H1 (cell line): ENCODE measurements around the gene CERS1. TPM values are rescaled to one million over a fixed set of nuclear protein-coding genes. Genes with fewer than 3 reads are reported as not detected.

Experiments
- CTCF ChIA-PET: fragments of 300-600 bp; sonication (Branson Sonifier 250); formaldehyde crosslinking; loops from one replicate; lab custom pipeline; 2021; ENCODE audit not compliant: partially characterized antibody; lab: Charles Lee
- POLR2A ChIA-PET: fragments of 300-600 bp; sonication (Branson Sonifier 250); formaldehyde crosslinking; loops from one replicate; lab custom pipeline; 2021; ENCODE audit warnings: inconsistent platforms; ENCODE audit not compliant: partially characterized antibody; lab: Charles Lee
- DNase-seq, 2 experiments: peaks; one replicate each; pipeline versions ENCODE4 v3.0.0 to v3.0.0-alpha.2; 2010 to 2022; ENCODE audit warnings: low spot score in 2 of 2, low read depth in 1 of 2, mixed read lengths in 1 of 2
- FAIRE-seq: peaks from 2 replicates; lab custom pipeline; 2011; peaks lifted over from hg19 to GRCh38; lab: Jason Lieb, UNC
- H2AFZ ChIP-seq: 2 replicates; pipeline ENCODE4 v1.8.1; 2012; ENCODE audit warnings: low read length, inconsistent platforms
- H2AK5ac ChIP-seq: 2 replicates; pipeline ENCODE4 v1.6.1; 2013; ENCODE audit warnings: low read depth, low read length
- H2BK120ac ChIP-seq: replicated peaks from 2 replicates; pipeline ENCODE3; 2013; ENCODE audit warnings: low read depth, low read length, inconsistent platforms
- H2BK12ac ChIP-seq: 2 replicates; pipeline ENCODE4 v1.6.1; 2013; ENCODE audit warnings: low read depth, low read length
- H2BK15ac ChIP-seq: 2 replicates; pipeline ENCODE4 v1.6.1; 2013; ENCODE audit warnings: low read length
- H2BK20ac ChIP-seq: 2 replicates; pipeline ENCODE4 v1.6.1; 2013; ENCODE audit warnings: low read length
- H2BK5ac ChIP-seq: 2 replicates; pipeline ENCODE4 v1.6.1; 2013; ENCODE audit warnings: low read depth, low read length
- H3K14ac ChIP-seq: 2 replicates; pipeline ENCODE4 v1.6.1; 2013; ENCODE audit warnings: inconsistent platforms; ENCODE audit not compliant: insufficient read length
- H3K18ac ChIP-seq: 2 replicates; pipeline ENCODE4 v1.6.1; 2013; ENCODE audit warnings: low read length; ENCODE audit errors: extremely low read depth
- H3K23ac ChIP-seq: 2 replicates; pipeline ENCODE4 v1.6.1; 2013; ENCODE audit warnings: inconsistent platforms; ENCODE audit not compliant: insufficient read length
- H3K23me2 ChIP-seq: 2 replicates; pipeline ENCODE4 v1.6.1; 2013; ENCODE audit warnings: low read depth, low read length
- H3K27ac ChIP-seq: 2 replicates; pipeline ENCODE4 v1.6.1; 2011; ENCODE audit warnings: low read depth, low read length, inconsistent platforms
- H3K27me3 ChIP-seq, 4 experiments: replicated peaks in 1 of 4; 1 replicate in 1 of 4; 2 replicates in 3 of 4; pipeline versions ENCODE4 v1.6.1 to v1.8.1; 2011 to 2013; ENCODE audit warnings: low read length in 3 of 4, mild to moderate bottlenecking in 3 of 4, inconsistent platforms in 2 of 4, mixed read lengths in 2 of 4, moderate library complexity in 1 of 4; ENCODE audit not compliant: control insufficient read depth in 3 of 4, insufficient read depth in 3 of 4; ENCODE audit errors: extremely low read depth in 1 of 4
- H3K36me3 ChIP-seq, 4 experiments: 2 replicates each; pipeline versions ENCODE4 v1.6.1 to v1.8.1; 2011 to 2013; ENCODE audit warnings: mild to moderate bottlenecking in 4 of 4, low read length in 3 of 4, moderate library complexity in 2 of 4, control low read depth in 1 of 4, inconsistent platforms in 1 of 4; ENCODE audit not compliant: insufficient read depth in 4 of 4, control insufficient read depth in 2 of 4
- H3K4ac ChIP-seq: replicated peaks from 2 replicates; pipeline ENCODE3; 2013; ENCODE audit warnings: low read length, low read depth, mixed read lengths, inconsistent platforms; ENCODE audit not compliant: insufficient read length
- H3K4me1 ChIP-seq, 4 experiments: replicated peaks in 1 of 4; 1 replicate in 1 of 4; 2 replicates in 3 of 4; pipeline versions ENCODE4 v1.6.1 to v1.8.1; 2011 to 2013; ENCODE audit warnings: low read length in 3 of 4, inconsistent platforms in 2 of 4, mixed read lengths in 1 of 4; ENCODE audit not compliant: insufficient read depth in 4 of 4, control insufficient read depth in 3 of 4
- H3K4me2 ChIP-seq, 2 experiments: 2 replicates each; pipeline versions ENCODE4 v1.6.1 to v1.8.1; 2011 to 2013; ENCODE audit warnings: low read depth in 2 of 2, low read length in 2 of 2, control low read depth in 1 of 2, inconsistent platforms in 1 of 2, mild to moderate bottlenecking in 1 of 2; ENCODE audit not compliant: insufficient read depth in 1 of 2
- H3K4me3 ChIP-seq, 4 experiments: fragments of 200-600, 300-600 bp in 1 of 4; sonication (generic), shearing (Covaris generic), sonication (Bioruptor Twin) in 1 of 4; 2 replicates each; pipeline versions ENCODE4 v1.5.1 to v1.8.1; 2011 to 2016; ENCODE audit warnings: low read length in 4 of 4, low read depth in 3 of 4, control low read depth in 2 of 4, inconsistent platforms in 2 of 4, mild to moderate bottlenecking in 2 of 4, mixed read lengths in 1 of 4, moderate library complexity in 1 of 4; ENCODE audit not compliant: insufficient read depth in 2 of 4; ENCODE audit errors: extremely low read depth in 1 of 4
- H3K56ac ChIP-seq: replicated peaks from 2 replicates; pipeline ENCODE3; 2013; ENCODE audit warnings: low read depth, mild to moderate bottlenecking, mixed read lengths, low read length, inconsistent platforms; ENCODE audit not compliant: insufficient read length
- H3K79me1 ChIP-seq: 2 replicates; pipeline ENCODE4 v1.6.1; 2013; ENCODE audit warnings: low read depth, low read length, control low read depth
- H3K79me2 ChIP-seq, 2 experiments: 2 replicates each; pipeline versions ENCODE4 v1.6.1 to v1.8.1; 2012 to 2013; ENCODE audit warnings: low read length in 2 of 2, mild to moderate bottlenecking in 2 of 2, inconsistent platforms in 1 of 2; ENCODE audit not compliant: insufficient read depth in 2 of 2, control insufficient read depth in 1 of 2
- H3K9ac ChIP-seq, 4 experiments: replicated peaks in 1 of 4; 1 replicate in 1 of 4; 2 replicates in 3 of 4; pipeline versions ENCODE4 v1.6.1 to v1.8.1; 2011 to 2013; ENCODE audit warnings: low read depth in 3 of 4, low read length in 3 of 4, control low read depth in 2 of 4, mild to moderate bottlenecking in 2 of 4, moderate library complexity in 2 of 4, inconsistent platforms in 1 of 4; ENCODE audit errors: extremely low read depth in 1 of 4
- H3K9me3 ChIP-seq, 2 experiments: 2 replicates each; pipeline versions ENCODE4 v1.6.1 to v1.8.1; 2012 to 2013; ENCODE audit warnings: mild to moderate bottlenecking in 2 of 2, moderate library complexity in 2 of 2, control low read depth in 1 of 2, inconsistent platforms in 1 of 2, low read depth in 1 of 2, low read length in 1 of 2, mixed read lengths in 1 of 2; ENCODE audit not compliant: insufficient read depth in 2 of 2
- H4K20me1 ChIP-seq, 2 experiments: replicated peaks in 1 of 2; 2 replicates each; pipeline versions ENCODE3 to v1.8.1; 2011 to 2013; ENCODE audit warnings: inconsistent platforms in 2 of 2, low read length in 2 of 2, mild to moderate bottlenecking in 1 of 2; ENCODE audit not compliant: insufficient read depth in 2 of 2, control insufficient read depth in 1 of 2
- H4K5ac ChIP-seq: 2 replicates; pipeline ENCODE4 v1.6.1; 2013; ENCODE audit warnings: low read length, low read depth, mixed read lengths, inconsistent platforms; ENCODE audit not compliant: insufficient read length
- H4K8ac ChIP-seq: 2 replicates; pipeline ENCODE4 v1.8.0; 2013; ENCODE audit warnings: mild to moderate bottlenecking, moderate library complexity, low read length, inconsistent platforms; ENCODE audit not compliant: insufficient read depth; ENCODE audit errors: extremely low read depth
- H4K91ac ChIP-seq: replicated peaks from 2 replicates; pipeline ENCODE3; 2013; ENCODE audit warnings: low read length, mixed read lengths, inconsistent platforms; ENCODE audit not compliant: insufficient read length
- BACH1 ChIP-seq: IDR thresholded peaks from 2 replicates; pipeline ENCODE4 v1.6.1; 2012; ENCODE audit warnings: low read length, improper control_type of control experiment
- CHD1 ChIP-seq: IDR thresholded peaks from 2 replicates; pipeline ENCODE4 v1.6.1; 2012; ENCODE audit warnings: low read depth, low read length, improper control_type of control experiment
- CREB1 ChIP-seq: IDR thresholded peaks from 2 replicates; pipeline ENCODE4 v1.6.1; 2012; ENCODE audit warnings: inconsistent platforms
- EGR1 ChIP-seq: IDR thresholded peaks from 2 replicates; pipeline ENCODE4 v1.6.1; 2011; ENCODE audit warnings: low read depth, low read length, borderline replicate concordance
- HDAC2 ChIP-seq, 2 experiments: fragments of 300-600 bp in 1 of 2; sonication (generic) in 1 of 2; IDR thresholded peaks; 2 replicates each; pipeline ENCODE4 v1.6.1; 2011 to 2012; ENCODE audit warnings: low read depth in 2 of 2, low read length in 2 of 2, mild to moderate bottlenecking in 2 of 2, moderate library complexity in 2 of 2, borderline replicate concordance in 1 of 2, inconsistent platforms in 1 of 2
- KDM4A ChIP-seq: IDR thresholded peaks from one replicate; pipeline ENCODE4 v1.7.1; 2012; ENCODE audit warnings: low read depth, mild to moderate bottlenecking, moderate library complexity, low read length, inconsistent platforms; ENCODE audit not compliant: severe bottlenecking
- MAX ChIP-seq: IDR thresholded peaks from 2 replicates; pipeline ENCODE4 v1.6.1; 2012; ENCODE audit warnings: inconsistent platforms
- NANOG ChIP-seq: IDR thresholded peaks from 2 replicates; pipeline ENCODE4 v1.6.1; 2011; ENCODE audit warnings: low read length, low read depth, mild to moderate bottlenecking, inconsistent platforms; ENCODE audit not compliant: insufficient read depth, poor library complexity, severe bottlenecking
- NRF1 ChIP-seq: IDR thresholded peaks from 2 replicates; pipeline ENCODE4 v1.6.1; 2011; ENCODE audit warnings: mild to moderate bottlenecking, low read depth, low read length, improper control_type of control experiment
- POLR2A ChIP-seq, 2 experiments: IDR thresholded peaks; 1 replicate in 1 of 2; 2 replicates in 1 of 2; pipeline ENCODE4 v1.6.1; 2011; ENCODE audit warnings: low read depth in 2 of 2, low read length in 2 of 2, mild to moderate bottlenecking in 2 of 2; ENCODE audit errors: control extremely low read depth in 1 of 2
- RBBP5 ChIP-seq: IDR thresholded peaks from 2 replicates; pipeline ENCODE4 v1.7.1; 2012; ENCODE audit warnings: low read depth, mild to moderate bottlenecking, inconsistent platforms, low read length, moderate library complexity, borderline replicate concordance
- SP4 ChIP-seq: IDR thresholded peaks from 2 replicates; pipeline ENCODE4 v1.6.1; 2012; ENCODE audit warnings: low read length, inconsistent platforms
- WGBS, 2 experiments: shearing (Covaris generic) in 1 of 2; methylation state at CpG; one replicate each; pipeline versions ENCODE4 v1.1.6 to v1.1.7; 2013 to 2015; ENCODE audit warnings: low lambda C conversion rate in 2 of 2, mixed read lengths in 2 of 2, inconsistent platforms in 1 of 2, low coverage in 1 of 2, missing lambda C conversion rate in 1 of 2; ENCODE audit not compliant: insufficient replicate concordance in 2 of 2, insufficient coverage in 1 of 2, insufficient read length in 1 of 2; ENCODE audit errors: extremely low coverage in 1 of 2, missing lambda C conversion rate in 1 of 2; 5-methylcytosine and 5-hydroxymethylcytosine counted together
- polyA plus RNA-seq, 7 experiments: library from polyadenylated mRNA; depleted of rRNA in 3 of 7; stranded (reverse) in 5 of 7; unstranded in 2 of 7; fragments of >200 nt in 5 of 7; fragments of 200-250 nt in 2 of 7; gene quantifications; 1 replicate in 5 of 7; 2 replicates in 1 of 7; 4 replicates in 1 of 7; pipeline versions ENCODE4 v1.2.1 to v1.2.3, GENCODE V29; 2011 to 2013; ENCODE audit warnings: missing spikeins in 2 of 7, mixed read lengths in 2 of 7
- total RNA-seq: library from RNA; stranded (reverse); fragmentation: NEBNext Ultra II Directional; extraction: Animal tissue kit (Norgen Biotek cat#: 25700); gene quantifications from 2 replicates; pipeline ENCODE4 v1.2.1, GENCODE V29; 2021
- TF ChIP-seq, protein P1 (sequence below): IDR thresholded peaks from 2 replicates; pipeline ENCODE4 v1.6.1; 2011; ENCODE audit warnings: low read length, improper control_type of control experiment

CERS1 gene
- total and polyA plus RNA-seq, 2 of the 8 experiments (the other 6 are each of a cell fraction or from before 2014, with no cell fraction given), result 18.6 to 51.0 TPM

- Histone ChIP-seq H4K8ac (no peak overlapping the region), H3K23me2 (peaks cover 11% of the 10 kb centered on the region), H4K91ac (no peak overlapping the region), H3K9ac (no peak overlapping the region), H3K4me1 (peaks cover 3 to 11% (median 3%) of the 10 kb centered on the region in 4 experiments; a peak in 6 of 7 replicates), H4K20me1 (peaks cover 12% of the 10 kb centered on the region in 2 experiments), H2BK5ac (no peak overlapping the region), H3K23ac (no peak overlapping the region), H2BK15ac (no peak overlapping the region), H2BK120ac (no peak overlapping the region), H3K14ac (no peak overlapping the region), H2BK20ac (no peak overlapping the region), H3K4me2 (no peak overlapping the region), H3K4ac (no peak overlapping the region), H2AFZ (no peak overlapping the region), H3K27ac (no peak overlapping the region), H3K4me3 (no peak overlapping the region), H2BK12ac (no peak overlapping the region), H3K56ac (no peak overlapping the region), H3K79me1 (peaks cover 6% of the 10 kb centered on the region), H3K18ac (no peak overlapping the region), H3K9me3 (no peaks in the 10 kb centered on the region), H3K79me2 (peaks cover 8 to 15% of the 10 kb centered on the region in 2 experiments), H2AK5ac (no peak overlapping the region), H4K5ac (no peak overlapping the region), H3K27me3 (peaks cover 0 to 6% (median 0%) of the 10 kb centered on the region in 4 experiments; a peak in 2 of 7 replicates), H3K36me3 (no peaks in the 10 kb centered on the region)
- no peak for DNase-seq
- POLR2A ChIA-PET, result interaction anchor here (1.0 kb wide), 1 partner anchor 49 kb away, joined by 4 read pairs; no protein-coding TSS in a partner anchor
- CTCF ChIA-PET, result interaction anchor here (1.3 to 5.7 kb wide), 3 partner anchors 10 to 31 kb away, joined by 6 to 31 read pairs (median 6); no protein-coding TSS in a partner anchor
- WGBS, 2 experiments, result 79% methylated on average over 6 of the region's 6 CpGs; no CpG with 5 or more reads in 1 of the 2 experiments
- FAIRE-seq, result no peak
- TF ChIP-seq RBBP5 (no peak), NANOG (no peak), BACH1 (no peak), HDAC2 (IDR thresholded peaks at IDR 0.05; ENCODE audit: borderline replicate concordance in 1 of 2, low read depth in 2 of 2, low read length in 2 of 2) (no peak), EGR1 (no peak), SP4 (no peak), POLR2A (IDR thresholded peaks at IDR 0.05; ENCODE audit: control extremely low read depth in 1 of 2, low read depth in 2 of 2, low read length in 2 of 2) (no peak), CHD1 (no peak), NRF1 (no peak), CREB1 (no peak), KDM4A (no peak), MAX (no peak)
- TF ChIP-seq, protein P1, sequence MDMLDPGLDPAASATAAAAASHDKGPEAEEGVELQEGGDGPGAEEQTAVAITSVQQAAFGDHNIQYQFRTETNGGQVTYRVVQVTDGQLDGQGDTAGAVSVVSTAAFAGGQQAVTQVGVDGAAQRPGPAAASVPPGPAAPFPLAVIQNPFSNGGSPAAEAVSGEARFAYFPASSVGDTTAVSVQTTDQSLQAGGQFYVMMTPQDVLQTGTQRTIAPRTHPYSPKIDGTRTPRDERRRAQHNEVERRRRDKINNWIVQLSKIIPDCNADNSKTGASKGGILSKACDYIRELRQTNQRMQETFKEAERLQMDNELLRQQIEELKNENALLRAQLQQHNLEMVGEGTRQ, result no peak
These were observed 67.2 kb downstream of the CERS1 start for GRCh38 chr19:18828786-18829185.
